SIG-M5 treated with dmso at 0.1 percent for 504 hours (cell line): ENCODE measurements around the gene TATDN2.
"Not testable (repeated sequence)": the region's sequence is repeated elsewhere in the genome, so short reads cannot be mapped to it uniquely, and the experiment has no call there.

Experiments
- DNase-seq: peaks from one replicate; lab custom pipeline; 2025; ENCODE audit not compliant: unreplicated experiment; lab: John Stamatoyannopoulos, UW

TATDN2 gene

GRCh38 chr3:10289787-10290355 is 41.6 kb downstream of the TATDN2 start:
- no peak for DNase-seq

DNA sequence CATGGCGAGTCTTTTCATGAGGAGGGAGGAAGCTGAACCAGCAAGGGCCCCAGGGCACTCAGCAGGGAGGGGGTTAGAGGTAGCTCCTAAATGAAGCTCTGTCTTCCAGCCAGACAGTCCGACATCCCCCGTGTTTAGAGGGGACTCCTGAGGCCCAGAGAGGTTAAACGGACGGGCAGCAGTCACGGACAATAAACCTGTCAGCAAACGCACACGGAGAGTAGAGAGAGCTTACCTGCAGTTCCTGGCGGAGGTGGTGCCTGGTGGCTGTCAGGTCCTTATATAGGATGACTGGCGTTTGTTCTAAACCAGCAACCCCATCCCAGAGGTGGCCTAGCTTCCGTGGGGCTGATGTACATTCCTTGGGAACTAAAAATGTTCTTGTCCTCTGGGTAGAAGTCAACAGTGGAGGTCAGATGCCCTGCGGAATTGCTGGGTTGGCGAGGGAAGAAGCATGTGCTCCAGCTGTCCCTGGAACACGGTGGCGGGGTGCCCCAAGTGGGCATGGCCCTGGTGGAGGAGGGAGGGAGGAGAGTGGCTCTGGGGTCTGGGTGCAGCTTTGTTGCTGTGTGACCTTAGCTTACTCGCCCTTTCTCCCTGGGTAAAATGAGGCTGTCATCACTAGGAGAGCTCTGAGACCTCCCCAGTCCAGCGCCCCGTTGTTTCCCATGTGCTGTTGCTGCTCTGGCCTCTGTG is 42.4 kb downstream of the TATDN2 start:
- DNase-seq, result no peak

DNA sequence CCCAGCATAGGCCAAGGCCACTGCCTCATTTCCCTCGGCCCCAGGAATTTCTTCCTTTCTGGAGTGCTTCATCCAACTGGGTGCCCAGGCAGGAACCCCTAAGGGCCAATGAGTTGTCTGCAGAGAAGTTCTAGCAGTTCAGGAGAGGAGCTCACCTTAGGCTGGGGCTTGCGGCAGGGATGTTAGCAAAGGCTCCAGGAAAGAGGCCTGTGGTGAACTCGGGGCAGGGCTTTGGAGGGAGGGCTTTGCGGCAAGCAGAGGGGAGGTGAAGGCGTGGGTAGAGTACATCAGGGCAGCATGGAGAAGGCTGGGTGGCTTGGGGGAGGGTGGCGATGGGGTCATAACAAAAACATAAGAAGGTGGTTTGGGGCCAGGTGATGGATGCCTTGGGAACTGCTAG is 43.4 kb downstream of the TATDN2 start:
- no peak for DNase-seq

- no peak for DNase-seq
These were observed 44.5 kb downstream of the TATDN2 start, which contains the start of gene GHRL for GRCh38 chr3:10292505-10293419. Gene GHRL, minus strand, starts transcription at chr3:10292947. Its CDS starts 2,767 bp downstream, at chr3:10290180.

DNA sequence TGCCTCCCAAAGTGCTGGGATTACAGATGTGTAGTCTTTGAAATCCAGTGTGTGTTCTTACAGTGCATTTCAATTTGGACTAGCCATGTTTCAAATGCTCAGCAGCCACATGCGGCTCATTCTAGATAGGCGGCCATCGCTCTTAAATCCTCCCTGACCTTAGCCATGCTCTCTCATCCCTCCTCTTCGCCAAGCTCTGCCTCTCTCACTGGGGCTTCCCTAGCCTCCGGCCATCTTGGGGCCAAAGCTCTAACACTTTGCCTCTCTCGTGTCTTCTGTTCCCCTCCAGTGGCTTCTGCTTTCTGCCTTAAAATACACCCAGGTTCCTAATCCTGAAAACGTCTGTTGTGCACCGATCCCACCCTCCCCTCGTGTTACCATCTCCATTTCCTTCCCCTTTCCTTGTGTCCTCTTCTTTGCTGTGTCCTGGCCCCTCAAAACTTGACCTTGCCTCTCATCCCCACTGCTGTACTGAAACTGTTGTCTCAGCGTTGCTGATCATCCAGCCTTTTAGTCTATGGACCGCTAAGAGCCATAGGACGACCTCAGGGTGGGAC is 45.8 kb downstream of the TATDN2 start:
- DNase-seq, result no peak

DNA sequence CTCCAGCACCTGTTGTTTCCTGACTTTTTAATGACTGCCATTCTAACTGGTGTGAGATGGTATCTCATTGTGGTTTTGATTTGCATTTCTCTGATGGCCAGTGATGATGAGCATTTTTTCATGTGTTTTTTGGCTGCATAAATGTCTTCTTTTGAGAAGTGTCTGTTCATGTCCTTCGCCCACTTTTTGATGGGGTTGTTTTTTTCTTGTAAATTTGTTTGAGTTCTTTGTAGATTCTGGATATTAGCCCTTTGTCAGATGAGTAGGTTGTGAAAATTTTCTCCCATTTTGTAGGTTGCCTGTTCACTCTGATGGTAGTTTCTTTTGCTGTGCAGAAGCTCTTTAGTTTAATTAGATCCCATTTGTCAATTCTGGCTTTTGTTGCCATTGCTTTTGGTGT is 49.8 kb downstream of the TATDN2 start:
- DNase-seq, result not testable (repeated sequence)

GRCh38 chr3:10299175-10299574 is 50.9 kb downstream of the TATDN2 start:
- DNase-seq, result no peak

- no peak for DNase-seq
These were observed 51.4 kb downstream of the TATDN2 start for GRCh38 chr3:10299679-10300078.

DNA sequence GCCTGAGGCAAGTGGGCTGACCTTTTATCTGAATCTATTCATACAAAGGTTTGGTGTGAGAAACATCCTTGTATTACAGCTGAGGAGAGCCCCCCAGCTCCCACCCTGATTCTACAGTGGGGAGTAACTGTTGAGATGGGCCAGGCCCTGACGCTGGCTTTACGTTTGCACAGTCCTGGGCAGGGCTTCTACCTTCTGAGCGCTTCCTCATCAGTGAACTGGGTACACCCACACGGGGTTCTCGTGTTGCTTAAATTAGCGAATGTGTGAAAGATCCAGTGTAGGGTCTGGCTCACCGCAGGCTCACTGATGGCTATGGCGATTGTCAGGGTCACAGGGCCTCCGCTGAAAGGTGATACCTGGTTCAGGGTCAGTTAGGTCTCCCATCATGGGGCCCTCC is 51.8 kb downstream of the TATDN2 start:
- no peak for DNase-seq

- no peak for DNase-seq
These were observed 54.8 kb downstream of the TATDN2 start for GRCh38 chr3:10303105-10303504.

GRCh38 chr3:10303785-10304184 is 55.5 kb downstream of the TATDN2 start:
- DNase-seq, result no peak

GRCh38 chr3:10304905-10305304 is 56.6 kb downstream of the TATDN2 start:
- DNase-seq, result no peak

GRCh38 chr3:10305331-10305902 is 57.2 kb downstream of the TATDN2 start:
- DNase-seq, result no peak

DNA sequence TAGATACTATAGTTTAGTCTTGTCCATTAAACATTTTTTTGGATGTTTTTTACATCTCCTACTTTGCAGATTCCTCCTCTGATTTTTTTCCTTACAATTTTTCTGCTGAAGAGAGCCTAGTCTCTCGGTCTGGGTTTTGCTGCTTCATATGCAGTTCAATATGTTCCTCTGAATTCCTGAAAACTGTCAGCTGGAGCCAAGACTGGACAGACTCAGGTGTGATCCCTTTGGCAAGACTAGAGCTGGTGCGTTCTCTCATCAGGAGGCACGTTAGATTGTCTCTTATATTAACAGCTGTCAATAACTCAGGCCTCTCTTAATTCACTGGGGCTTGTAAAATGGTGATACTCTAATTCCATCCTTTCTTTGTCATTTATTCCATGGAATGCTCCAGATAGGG is 57.9 kb downstream of the TATDN2 start:
- no peak for DNase-seq

- DNase-seq, result no peak
These were observed 60.4 kb downstream of the TATDN2 start for GRCh38 chr3:10308678-10309077.

DNA sequence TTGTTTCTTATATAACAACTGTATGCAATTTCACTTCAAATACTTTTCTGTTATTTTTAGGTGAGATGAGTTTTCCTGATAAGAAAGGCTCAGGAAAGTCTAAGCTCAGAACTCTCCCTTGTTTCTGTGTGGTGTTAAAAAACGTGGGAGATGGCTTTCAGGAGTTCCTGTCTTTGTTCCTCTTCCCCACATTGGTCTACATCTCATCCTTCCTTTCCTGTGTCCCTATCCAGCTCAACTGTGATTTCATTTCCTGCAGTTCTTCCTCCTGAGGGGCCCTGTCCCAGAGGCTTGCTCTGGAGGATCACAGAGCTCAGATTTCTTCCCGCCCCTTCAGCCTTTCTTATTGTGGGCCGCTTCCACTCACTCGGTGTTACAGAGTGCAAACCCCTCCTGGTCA is 61.5 kb downstream of the TATDN2 start:
- no peak for DNase-seq

- no peak for DNase-seq
These were observed 62.3 kb downstream of the TATDN2 start for GRCh38 chr3:10310578-10310977.

DNA sequence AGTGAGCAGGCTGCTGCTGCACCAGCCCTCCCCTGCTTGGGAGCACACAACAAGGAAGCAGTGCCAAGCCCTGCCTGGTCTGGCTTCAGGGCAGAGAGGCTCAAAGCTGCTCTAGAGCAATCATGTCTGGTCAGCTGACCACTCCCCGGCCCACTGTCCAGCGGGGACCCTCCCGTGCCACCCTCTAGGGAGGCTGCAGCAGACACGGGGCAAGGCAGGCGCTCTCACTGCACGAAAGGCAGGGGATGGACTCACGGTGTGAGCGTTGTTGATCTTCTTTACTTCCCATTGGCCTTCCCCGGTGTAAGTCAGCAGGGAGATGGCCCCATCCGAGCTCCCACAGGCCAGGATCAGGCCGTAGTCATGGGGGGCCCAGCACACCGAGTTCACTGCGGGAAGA is 63.5 kb downstream of the TATDN2 start:
- DNase-seq, result no peak

DNA sequence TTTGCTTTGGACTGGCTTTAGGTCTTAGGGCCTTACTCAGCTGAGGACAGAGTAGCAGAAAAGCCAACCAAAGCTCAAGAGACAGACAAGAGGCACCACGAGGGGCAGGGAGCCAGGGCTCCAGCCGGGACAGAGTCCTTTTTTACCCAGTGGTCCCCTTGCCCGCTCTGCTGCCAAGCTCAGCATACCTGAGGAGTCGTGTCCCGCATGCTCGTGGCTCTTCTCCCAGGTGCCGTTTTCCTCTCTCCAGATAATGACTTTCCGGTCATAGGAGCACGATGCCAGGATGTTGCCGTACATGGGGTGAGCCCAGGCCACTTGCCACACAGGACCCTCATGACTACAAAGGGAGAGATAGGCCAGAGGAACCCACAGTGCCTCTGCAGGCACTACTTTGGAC is 64.1 kb downstream of the TATDN2 start:
- DNase-seq, result no peak

DNA sequence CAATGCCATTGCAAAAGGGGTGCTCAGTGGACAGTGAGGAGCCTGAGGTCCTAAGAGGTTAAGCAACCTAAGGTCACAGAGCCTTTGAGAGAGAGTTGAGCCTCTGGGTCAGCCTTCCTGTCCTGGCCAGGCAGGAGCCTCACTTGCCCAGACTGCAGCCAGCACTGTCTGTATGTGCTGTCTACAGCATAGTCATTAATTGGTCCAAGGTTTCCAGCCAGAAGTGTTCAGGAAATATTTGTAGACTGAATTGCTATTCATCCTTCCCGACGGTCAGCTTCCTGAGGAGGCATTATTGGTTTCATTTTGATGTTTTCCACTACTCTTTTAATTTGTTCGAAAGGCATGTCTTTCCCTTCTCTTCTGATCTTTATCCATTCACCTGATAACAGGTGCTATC is 64.6 kb downstream of the TATDN2 start:
- DNase-seq, result no peak

- no peak for DNase-seq
These were observed 66.8 kb downstream of the TATDN2 start for GRCh38 chr3:10315101-10315500.
